HCT116 (cell line): ENCODE measurements around the gene KCNH3. TPM values are rescaled to one million over a fixed set of nuclear protein-coding genes. Genes with fewer than 3 reads are reported as not detected.

Experiments
- ATAC-seq: fragments of 200-7000 bp; cut with Tn5 transposase; 2 replicates; pipeline ENCODE4 v1.9.1; 2020; ENCODE audit warnings: mild to moderate bottlenecking, moderate library complexity
- BruUV-seq: library from RNA; stranded (reverse); fragments of 400-500 nt; replicated peaks from 2 replicates; lab custom pipeline; 2021; lab: Mats Ljungman, UMichigan
- CTCF ChIA-PET: fragments of 300-600 bp; sonication (Branson Sonifier 250); formaldehyde crosslinking; loops from one replicate; lab custom pipeline; 2021; ENCODE audit warnings: antibody characterized with exemption; lab: Charles Lee
- POLR2A ChIA-PET: fragments of 300-600, 350-600 bp; sonication (Branson Sonifier 250); formaldehyde crosslinking; loops from one replicate; lab custom pipeline; 2021; ENCODE audit warnings: antibody characterized with exemption; lab: Charles Lee
- RAD21 ChIA-PET, 2 experiments: fragments of 300-600 bp; sonication (Branson Sonifier 250); formaldehyde crosslinking; loops; one replicate each; lab custom pipeline; 2023; ENCODE audit warnings: low total read pairs in 2 of 2; ENCODE audit not compliant: uncharacterized antibody in 2 of 2, unreplicated experiment in 2 of 2, low non-redundant PET in 1 of 2; lab: Charles Lee
- DNase-seq: peaks from one replicate; pipeline ENCODE4 v3.0.0-alpha.2; 2010; ENCODE audit warnings: low read depth, low spot score
- H2AFZ ChIP-seq: fragments of 200-600 bp; shearing (Covaris generic), sonication (generic); 2 replicates; pipeline ENCODE4 v1.6.1; 2017; ENCODE audit warnings: low read depth, mixed run types, mixed read lengths, antibody characterized with exemption, low read length; ENCODE audit not compliant: poor library complexity, severe bottlenecking
- H3K27ac ChIP-seq: 2 replicates; pipeline ENCODE4 v1.5.1; 2012; ENCODE audit warnings: low read depth, low read length
- H3K27me3 ChIP-seq: fragments of 200-600 bp; sonication (generic); 2 replicates; pipeline ENCODE4 v1.6.1; 2016; ENCODE audit warnings: mixed run types, low read length, mixed read lengths; ENCODE audit not compliant: insufficient read depth
- H3K36me3 ChIP-seq, 2 experiments: fragments of 200-500 bp in 1 of 2; fragments of 200-600 bp in 1 of 2; sonication (Bioruptor generic) in 1 of 2; sonication (generic) in 1 of 2; 2 replicates each; pipeline versions ENCODE4 v1.5.1 to v1.6.1; 2014 to 2016; ENCODE audit warnings: low read length in 2 of 2, inconsistent platforms in 1 of 2, mixed read lengths in 1 of 2, mixed run types in 1 of 2; ENCODE audit not compliant: insufficient read depth in 2 of 2, control insufficient read depth in 1 of 2
- H3K4me1 ChIP-seq, 2 experiments: fragments of 200-600 bp in 1 of 2; sonication (generic) in 1 of 2; 2 replicates each; pipeline versions ENCODE4 v1.5.1 to v1.6.1; 2012 to 2017; ENCODE audit warnings: low read length in 2 of 2, inconsistent platforms in 1 of 2, mild to moderate bottlenecking in 1 of 2, mixed read lengths in 1 of 2, mixed run types in 1 of 2, moderate library complexity in 1 of 2; ENCODE audit not compliant: insufficient read depth in 2 of 2, control insufficient read depth in 1 of 2
- H3K4me2 ChIP-seq: fragments of 200-600 bp; sonication (generic); 2 replicates; pipeline ENCODE4 v1.6.1; 2017; ENCODE audit warnings: mixed run types, low read length, mixed read lengths
- H3K4me3 ChIP-seq, 2 experiments: fragments of 200-600 bp in 1 of 2; sonication (generic) in 1 of 2; replicated peaks in 1 of 2; 2 replicates each; pipeline ENCODE4 v1.5.1; 2011 to 2016; ENCODE audit warnings: low read length in 2 of 2, control low read depth in 1 of 2, low read depth in 1 of 2, mild to moderate bottlenecking in 1 of 2, mixed read lengths in 1 of 2, mixed run types in 1 of 2
- H3K79me2 ChIP-seq: fragments of 200-600 bp; sonication (generic); 2 replicates; pipeline ENCODE4 v1.6.1; 2017; ENCODE audit warnings: mild to moderate bottlenecking, mixed run types, low read length, moderate library complexity, mixed read lengths; ENCODE audit not compliant: insufficient read depth
- H3K9ac ChIP-seq: fragments of 200-600 bp; sonication (generic); 2 replicates; pipeline ENCODE4 v1.6.1; 2016; ENCODE audit warnings: low read length, mixed read lengths
- H3K9me2 ChIP-seq: fragments of 200-600 bp; sonication (generic), shearing (Covaris generic); 2 replicates; pipeline ENCODE4 v1.6.1; 2017; ENCODE audit warnings: mixed run types, mild to moderate bottlenecking, moderate library complexity; ENCODE audit not compliant: insufficient read depth
- H3K9me3 ChIP-seq, 2 experiments: fragments of 200-500 bp in 1 of 2; fragments of 200-600 bp in 1 of 2; sonication (Bioruptor generic) in 1 of 2; sonication (generic) in 1 of 2; 2 replicates each; pipeline ENCODE4 v1.6.1; 2014 to 2017; ENCODE audit warnings: low read length in 2 of 2, mixed read lengths in 2 of 2, inconsistent platforms in 1 of 2, low read depth in 1 of 2, mild to moderate bottlenecking in 1 of 2, mixed run types in 1 of 2, moderate library complexity in 1 of 2; ENCODE audit not compliant: control insufficient read depth in 1 of 2, insufficient read depth in 1 of 2
- H4K20me1 ChIP-seq: fragments of 200-600 bp; sonication (generic), shearing (Covaris generic); 2 replicates; pipeline ENCODE4 v1.6.1; 2017; ENCODE audit warnings: mixed run types, mild to moderate bottlenecking, moderate library complexity; ENCODE audit not compliant: insufficient read depth
- CBX3 ChIP-seq: IDR thresholded peaks from 2 replicates; pipeline ENCODE4 v1.6.1; 2012; ENCODE audit warnings: low read depth
- EGR1 ChIP-seq: IDR thresholded peaks from 2 replicates; pipeline ENCODE4 v1.6.1; 2012; ENCODE audit warnings: low read depth
- MAX ChIP-seq: IDR thresholded peaks from 2 replicates; pipeline ENCODE4 v1.6.1; 2012
- POLR2AphosphoS5 ChIP-seq: IDR thresholded peaks from 2 replicates; pipeline ENCODE4 v1.6.1; 2011; ENCODE audit warnings: mild to moderate bottlenecking, low read depth, low read length, moderate library complexity
- RAD21 ChIP-seq: IDR thresholded peaks from 2 replicates; pipeline ENCODE4 v1.6.1; 2012; ENCODE audit warnings: low read depth, mild to moderate bottlenecking
- SP1 ChIP-seq: IDR thresholded peaks from 2 replicates; pipeline ENCODE4 v1.6.1; 2012; ENCODE audit warnings: low read depth
- intact Hi-C: fragments of 100-400 bp; cut with micrococcal nuclease; formaldehyde crosslinking; loops from 2 replicates; pipeline ENCODE4 v1.10.0; 2022
- total RNA-seq: library from RNA; stranded (reverse); gene quantifications from one replicate; pipeline ENCODE4 v1.2.1, GENCODE V29; 2021; ENCODE audit not compliant: unreplicated experiment

Gene KCNH3
- total RNA-seq, 1 experiment from 2014 or later: 35.3 TPM

GRCh38 chr12:49554266-49554665 lies 15.4 kb downstream of the KCNH3 start:
- peaks cover 2 to 9% of the 10 kb centered on the region in 2 experiments; a peak in 2 of 4 replicates for H3K36me3 ChIP-seq
- BruUV-seq: no TSS peak
- H3K4me3 ChIP-seq: no peak overlapping the region
- ChIA-PET POLR2A (interaction anchor here (0.8 to 2.6 kb wide), 4 partner anchors 19 to 232 kb away, joined by 3 to 14 read pairs (median 4); partner anchors contain the start of genes SPATS2 and TROAP), RAD21 (interaction anchor here (0.6 to 1.5 kb wide), 3 partner anchors 187 to 216 kb away, joined by 3 to 6 read pairs (median 4); partner anchors contain the start of gene SPATS2 (in 1 of the 2)), CTCF (interaction anchor here (0.6 to 4.2 kb wide), 8 partner anchors 22 to 202 kb away, joined by 3 to 69 read pairs (median 6); partner anchors contain the start of gene SPATS2)
- H3K79me2 ChIP-seq: no peaks in the 10 kb centered on the region
- no peak for DNase-seq
- H3K27ac ChIP-seq: no peak overlapping the region; the same call in 1 of the 2 replicates
- no peaks in the 10 kb centered on the region for H3K9me2 ChIP-seq
- no peak for ATAC-seq
- H3K27me3 ChIP-seq: no peaks in the 10 kb centered on the region
- H3K4me2 ChIP-seq: no peak overlapping the region
- H4K20me1 ChIP-seq: no peaks in the 10 kb centered on the region
- H3K9me3 ChIP-seq: no peaks in the 10 kb centered on the region
- H3K9ac ChIP-seq: no peak overlapping the region
- intact Hi-C loops: no loop called here
- peaks cover 0 to 5% of the 10 kb centered on the region in 2 experiments; a peak in 2 of 4 replicates for H3K4me1 ChIP-seq
- no peak for TF ChIP-seq SP1
- no peak for TF ChIP-seq EGR1
- TF ChIP-seq RAD21: no peak
- no peak for TF ChIP-seq CBX3
- H2AFZ ChIP-seq: no peak overlapping the region

GRCh38 chr12:49555631-49556390 lies 17.0 kb downstream of the KCNH3 start:
- no peaks in the 10 kb centered on the region for H3K9me3 ChIP-seq
- no peak overlapping the region for H2AFZ ChIP-seq
- CTCF ChIA-PET: interaction anchor here (2.1 kb wide), 1 partner anchor 197 kb away, joined by 8 read pairs; no protein-coding TSS in a partner anchor
- no peak overlapping the region for H3K4me2 ChIP-seq
- H3K4me3 ChIP-seq: no peak overlapping the region
- no peak overlapping the region for H3K27ac ChIP-seq
- peaks cover 0 to 5% of the 10 kb centered on the region in 2 experiments; a peak in 2 of 4 replicates for H3K4me1 ChIP-seq
- H3K27me3 ChIP-seq: no peaks in the 10 kb centered on the region
- TF ChIP-seq MAX (no peak), POLR2AphosphoS5 (0 out of 2 replicates have a peak, but pooled peaks have one; percentile 15)
- TF ChIP-seq, all 23 proteins: peak for 1
- no TSS peak for BruUV-seq
- Histone ChIP-seq H3K79me2 (no peaks in the 10 kb centered on the region), H3K9ac (no peak overlapping the region), H3K9me2 (no peaks in the 10 kb centered on the region), H3K36me3 (peaks cover 4 to 22% of the 10 kb centered on the region in 2 experiments; a peak in 3 of 4 replicates), H4K20me1 (no peaks in the 10 kb centered on the region)
- ChIA-PET POLR2A (no interaction called here), RAD21 (no interaction called here)
- ATAC-seq: no peak
- DNase-seq: no peak
- intact Hi-C loops: no loop called here
